ENCODE measurements around the gene BCL2A1.
"Not testable (repeated sequence)": the region's sequence is repeated elsewhere in the genome, so short reads cannot be mapped to it uniquely, and the experiment has no call there.

The BCL2A1 gene

GRCh38 chr15:79919749-79920511 lies 51.1 kb downstream of the BCL2A1 start:
- DNase-seq, result no peak

- DNase-seq, result no peak
These were observed 51.8 kb downstream of the BCL2A1 start for GRCh38 chr15:79919090-79919748.

- DNase-seq, result no peak
These were observed 52.7 kb downstream of the BCL2A1 start for GRCh38 chr15:79918278-79918677.

GRCh38 chr15:79916502-79917132 lies 54.4 kb downstream of the BCL2A1 start:
- no peak for DNase-seq

GRCh38 chr15:79915776-79916501 lies 55.1 kb downstream of the BCL2A1 start:
- DNase-seq, result not testable (repeated sequence)

GRCh38 chr15:79914728-79915127 lies 56.3 kb downstream of the BCL2A1 start:
- DNase-seq, result no peak

All from NCI-H774 (cell line).